Measurements from ENCODE around the gene PCGF1. TPM values are rescaled to one million over a fixed set of nuclear protein-coding genes. Genes with fewer than 3 reads are reported as not detected.

PCGF1 gene
- total RNA-seq, 1 experiment from 2014 or later: 39.9 TPM

DNA sequence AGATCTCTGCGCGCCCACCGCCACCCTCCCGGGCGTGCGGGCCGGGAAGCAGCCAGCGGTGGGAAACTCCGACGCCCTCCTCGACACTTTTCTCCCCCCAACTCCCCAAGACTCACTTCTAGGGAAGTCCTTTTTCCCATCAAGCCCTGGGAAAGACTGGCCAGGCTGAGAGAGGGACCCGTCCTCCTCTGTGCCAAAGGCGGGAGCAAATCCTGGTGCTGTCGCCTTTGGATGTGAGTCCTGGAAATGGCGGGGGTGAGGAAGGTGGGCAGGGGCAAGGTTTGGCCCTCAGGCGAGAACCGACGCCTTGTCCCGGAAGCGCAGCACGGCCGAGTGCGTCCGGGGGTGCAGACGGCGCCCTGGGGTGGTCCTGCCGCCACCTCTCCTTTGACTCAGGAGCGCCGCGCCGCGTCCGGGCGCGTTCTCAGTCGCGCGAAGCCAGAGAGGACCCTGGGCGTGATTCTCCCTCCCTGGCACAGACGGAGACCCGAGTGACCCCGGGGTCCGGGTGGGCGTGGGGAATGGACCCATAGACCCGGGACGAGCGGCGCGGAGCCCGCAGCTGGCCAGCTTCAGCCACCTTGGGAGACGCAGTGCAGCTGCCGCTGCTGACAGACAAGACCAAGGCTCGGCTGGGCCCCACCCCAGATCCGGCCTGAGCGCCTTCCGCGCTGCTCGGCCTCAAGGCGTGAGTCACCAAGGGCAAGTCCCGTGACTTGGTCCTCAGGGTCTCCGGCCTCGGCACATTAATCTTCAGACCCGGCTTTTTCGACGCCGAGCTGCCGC is 4.6 kb downstream of the PCGF1 start:
- TF ChIP-seq POLR2AphosphoS5 (IDR thresholded peaks at IDR 0.05; ENCODE audit: low read depth, low read length): peak; percentile 86
- TF ChIP-seq, protein P1, sequence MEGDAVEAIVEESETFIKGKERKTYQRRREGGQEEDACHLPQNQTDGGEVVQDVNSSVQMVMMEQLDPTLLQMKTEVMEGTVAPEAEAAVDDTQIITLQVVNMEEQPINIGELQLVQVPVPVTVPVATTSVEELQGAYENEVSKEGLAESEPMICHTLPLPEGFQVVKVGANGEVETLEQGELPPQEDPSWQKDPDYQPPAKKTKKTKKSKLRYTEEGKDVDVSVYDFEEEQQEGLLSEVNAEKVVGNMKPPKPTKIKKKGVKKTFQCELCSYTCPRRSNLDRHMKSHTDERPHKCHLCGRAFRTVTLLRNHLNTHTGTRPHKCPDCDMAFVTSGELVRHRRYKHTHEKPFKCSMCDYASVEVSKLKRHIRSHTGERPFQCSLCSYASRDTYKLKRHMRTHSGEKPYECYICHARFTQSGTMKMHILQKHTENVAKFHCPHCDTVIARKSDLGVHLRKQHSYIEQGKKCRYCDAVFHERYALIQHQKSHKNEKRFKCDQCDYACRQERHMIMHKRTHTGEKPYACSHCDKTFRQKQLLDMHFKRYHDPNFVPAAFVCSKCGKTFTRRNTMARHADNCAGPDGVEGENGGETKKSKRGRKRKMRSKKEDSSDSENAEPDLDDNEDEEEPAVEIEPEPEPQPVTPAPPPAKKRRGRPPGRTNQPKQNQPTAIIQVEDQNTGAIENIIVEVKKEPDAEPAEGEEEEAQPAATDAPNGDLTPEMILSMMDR (IDR thresholded peaks at IDR 0.05 in 2 of 3, conservative IDR thresholded peaks at IDR 0.05 in 1 of 3; ENCODE audit: borderline replicate concordance in 1 of 3, insufficient read depth in 1 of 3, low read depth in 2 of 3, low read length in 2 of 3): peak in 2 of 3 experiments; percentile 17 to 44; a peak in 2 of 6 replicates
- TF ChIP-seq ZNF274 (IDR thresholded peaks at IDR 0.05; ENCODE audit: low read depth, low read length): no peak
- no peak for TF ChIP-seq RAD21 (IDR thresholded peaks at IDR 0.05; ENCODE audit: low read depth)
- TF ChIP-seq ZFX (IDR thresholded peaks at IDR 0.05): peak; percentile 62; the same call in 1 of the 2 replicates
- no peak for TF ChIP-seq JUND (IDR thresholded peaks at IDR 0.05)
- no peak for TF ChIP-seq EZH2 (IDR thresholded peaks at IDR 0.05)
- TF ChIP-seq, protein P2, sequence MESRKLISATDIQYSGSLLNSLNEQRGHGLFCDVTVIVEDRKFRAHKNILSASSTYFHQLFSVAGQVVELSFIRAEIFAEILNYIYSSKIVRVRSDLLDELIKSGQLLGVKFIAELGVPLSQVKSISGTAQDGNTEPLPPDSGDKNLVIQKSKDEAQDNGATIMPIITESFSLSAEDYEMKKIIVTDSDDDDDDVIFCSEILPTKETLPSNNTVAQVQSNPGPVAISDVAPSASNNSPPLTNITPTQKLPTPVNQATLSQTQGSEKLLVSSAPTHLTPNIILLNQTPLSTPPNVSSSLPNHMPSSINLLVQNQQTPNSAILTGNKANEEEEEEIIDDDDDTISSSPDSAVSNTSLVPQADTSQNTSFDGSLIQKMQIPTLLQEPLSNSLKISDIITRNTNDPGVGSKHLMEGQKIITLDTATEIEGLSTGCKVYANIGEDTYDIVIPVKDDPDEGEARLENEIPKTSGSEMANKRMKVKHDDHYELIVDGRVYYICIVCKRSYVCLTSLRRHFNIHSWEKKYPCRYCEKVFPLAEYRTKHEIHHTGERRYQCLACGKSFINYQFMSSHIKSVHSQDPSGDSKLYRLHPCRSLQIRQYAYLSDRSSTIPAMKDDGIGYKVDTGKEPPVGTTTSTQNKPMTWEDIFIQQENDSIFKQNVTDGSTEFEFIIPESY (IDR thresholded peaks at IDR 0.05; ENCODE audit: extremely low read depth, insufficient replicate concordance, low read length): no peak
- TF ChIP-seq CBX3 (IDR thresholded peaks at IDR 0.05; ENCODE audit: low read depth): no peak
- peak; percentile 49 for TF ChIP-seq TCF7L2 (IDR thresholded peaks at IDR 0.05; ENCODE audit: borderline replicate concordance, extremely low read depth, insufficient read depth, insufficient read length)
- TF ChIP-seq POLR2A (IDR thresholded peaks at IDR 0.05; ENCODE audit: borderline replicate concordance, extremely low read depth, insufficient read depth, insufficient read length): peak; percentile 75
- CTCF ChIA-PET: interaction anchor here (1.8 kb wide), 1 partner anchor 20 kb away, joined by 9 read pairs; the partner anchor contains the start of genes CCDC142 and TTC31
- DNase-seq (ENCODE audit: low read depth, low spot score): peak; percentile 57
- RAD21 ChIA-PET (ENCODE audit: low non-redundant PET in 1 of 2, low total read pairs in 2 of 2, uncharacterized antibody in 2 of 2, unreplicated experiment in 2 of 2): no interaction called here
- H3K9ac ChIP-seq (ENCODE audit: low read length): peak overlapping the region; percentile 85
- H4K20me1 ChIP-seq (ENCODE audit: insufficient read depth): no peaks in the 10 kb centered on the region
- peak; percentile 63 for ATAC-seq
- H3K36me3 ChIP-seq (ENCODE audit: control insufficient read depth in 1 of 2, insufficient read depth in 2 of 2, low read length in 2 of 2): peaks cover 3 to 16% of the 10 kb centered on the region in 2 experiments; a peak in 2 of 4 replicates
- no peaks in the 10 kb centered on the region for H3K9me2 ChIP-seq (ENCODE audit: insufficient read depth)
- no TSS peak for BruUV-seq (replicated peaks)
- H3K4me2 ChIP-seq (ENCODE audit: low read length): peak overlapping the region; percentile 95
- intact Hi-C loops (cut with micrococcal nuclease): loop anchor here (2.0 kb wide), 1 partner anchor 20 kb away; the partner anchor contains the start of genes CCDC142 and TTC31
- H3K27me3 ChIP-seq (ENCODE audit: insufficient read depth, low read length): no peaks in the 10 kb centered on the region
- peaks cover 22% of the 10 kb centered on the region for H3K79me2 ChIP-seq (ENCODE audit: insufficient read depth, low read length)
- H3K27ac ChIP-seq (ENCODE audit: low read depth, low read length): peak overlapping the region; percentile 91
- POLR2A ChIA-PET: interaction anchor here (0.9 kb wide), 1 partner anchor 60 kb away, joined by 3 read pairs; no protein-coding TSS in a partner anchor
- no peaks in the 10 kb centered on the region for H3K9me3 ChIP-seq (ENCODE audit: control insufficient read depth in 1 of 2, insufficient read depth in 1 of 2, low read depth in 1 of 2, low read length in 2 of 2)
- H3K4me3 ChIP-seq (replicated peaks in 1 of 2; ENCODE audit: low read depth in 1 of 2, low read length in 2 of 2): peak overlapping the region; percentile 83 to 89
- peak overlapping the region; percentile 40 for H2AFZ ChIP-seq (ENCODE audit: low read depth, low read length, poor library complexity, severe bottlenecking)
- H3K4me1 ChIP-seq (ENCODE audit: control insufficient read depth in 1 of 2, insufficient read depth in 2 of 2, low read length in 2 of 2): peaks cover 24 to 54% of the 10 kb centered on the region in 2 experiments
